ENCODE data around the gene BICC1. TPM values are rescaled to one million over a fixed set of nuclear protein-coding genes. Genes with fewer than 3 reads are reported as not detected.

The BICC1 gene
- total RNA-seq, 1 donor from 2014 or later: 0.12 TPM

DNA sequence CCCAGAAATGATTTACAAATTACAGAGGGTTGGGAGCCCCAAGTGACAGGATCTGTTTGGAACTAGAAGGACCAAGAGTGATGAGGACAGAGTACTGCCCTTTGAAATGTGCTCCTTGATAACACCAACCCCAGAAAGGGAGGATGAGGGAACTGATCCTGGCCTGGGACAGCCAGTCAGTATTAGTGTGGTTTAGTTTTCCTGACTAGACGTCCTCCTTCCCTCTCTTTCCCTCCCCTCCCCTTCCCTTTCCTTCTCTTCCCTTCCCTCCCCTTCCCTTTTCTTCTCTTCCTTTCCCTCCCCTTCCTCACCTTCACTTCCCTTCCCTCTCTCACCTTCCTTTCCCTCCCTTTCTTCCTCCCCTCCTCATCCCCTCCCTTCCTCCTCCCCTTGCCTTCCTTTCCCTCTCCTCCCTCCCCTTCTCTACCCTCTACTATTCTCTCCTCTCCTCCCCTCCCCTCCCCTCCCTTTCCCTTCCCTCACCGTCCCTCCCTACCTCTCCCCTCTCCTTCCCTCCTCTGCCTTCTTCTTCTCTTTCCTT lies 31.0 kb upstream of the BICC1 start:
- Mint-ChIP-seq H3K9me3 (ENCODE audit: unreplicated experiment) (peaks cover 2% of the 10 kb centered on the region), H3K4me3 (ENCODE audit: unreplicated experiment) (no peak overlapping the region), H3K27me3 (ENCODE audit: unreplicated experiment) (peaks cover 1% of the 10 kb centered on the region), H3K36me3 (ENCODE audit: unreplicated experiment) (no peaks in the 10 kb centered on the region), H3K4me1 (ENCODE audit: low read depth, unreplicated experiment) (no peaks in the 10 kb centered on the region), H3K27ac (ENCODE audit: unreplicated experiment) (no peak overlapping the region)
- TF ChIP-seq, protein P1, sequence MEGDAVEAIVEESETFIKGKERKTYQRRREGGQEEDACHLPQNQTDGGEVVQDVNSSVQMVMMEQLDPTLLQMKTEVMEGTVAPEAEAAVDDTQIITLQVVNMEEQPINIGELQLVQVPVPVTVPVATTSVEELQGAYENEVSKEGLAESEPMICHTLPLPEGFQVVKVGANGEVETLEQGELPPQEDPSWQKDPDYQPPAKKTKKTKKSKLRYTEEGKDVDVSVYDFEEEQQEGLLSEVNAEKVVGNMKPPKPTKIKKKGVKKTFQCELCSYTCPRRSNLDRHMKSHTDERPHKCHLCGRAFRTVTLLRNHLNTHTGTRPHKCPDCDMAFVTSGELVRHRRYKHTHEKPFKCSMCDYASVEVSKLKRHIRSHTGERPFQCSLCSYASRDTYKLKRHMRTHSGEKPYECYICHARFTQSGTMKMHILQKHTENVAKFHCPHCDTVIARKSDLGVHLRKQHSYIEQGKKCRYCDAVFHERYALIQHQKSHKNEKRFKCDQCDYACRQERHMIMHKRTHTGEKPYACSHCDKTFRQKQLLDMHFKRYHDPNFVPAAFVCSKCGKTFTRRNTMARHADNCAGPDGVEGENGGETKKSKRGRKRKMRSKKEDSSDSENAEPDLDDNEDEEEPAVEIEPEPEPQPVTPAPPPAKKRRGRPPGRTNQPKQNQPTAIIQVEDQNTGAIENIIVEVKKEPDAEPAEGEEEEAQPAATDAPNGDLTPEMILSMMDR (IDR thresholded peaks at IDR 0.05; ENCODE audit: partially characterized antibody, unreplicated experiment): no peak
- DNase-seq: no peak

DNA sequence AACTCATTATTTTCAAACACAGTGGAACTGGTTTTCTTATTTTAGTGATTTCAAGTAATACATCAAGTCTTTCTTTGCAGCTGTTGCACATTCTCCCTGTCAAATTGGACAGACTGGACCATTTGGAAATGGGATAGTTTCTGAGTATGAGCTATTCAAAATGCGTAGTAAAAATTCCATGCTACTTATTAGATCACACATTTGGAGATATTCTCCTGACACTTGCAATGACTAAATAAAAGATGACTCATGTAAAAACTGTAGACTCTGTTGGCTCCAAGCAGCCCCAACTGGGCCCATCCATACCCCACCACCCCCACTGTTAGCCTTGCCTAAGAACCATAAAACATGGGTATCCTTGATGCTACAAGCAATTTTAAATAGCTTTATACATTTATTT lies 25.9 kb upstream of the BICC1 start:
- Mint-ChIP-seq H3K27ac (ENCODE audit: unreplicated experiment) (no peak overlapping the region), H3K4me3 (ENCODE audit: unreplicated experiment) (no peak overlapping the region), H3K4me1 (ENCODE audit: low read depth, unreplicated experiment) (no peaks in the 10 kb centered on the region), H3K9me3 (ENCODE audit: unreplicated experiment) (no peaks in the 10 kb centered on the region), H3K36me3 (ENCODE audit: unreplicated experiment) (no peaks in the 10 kb centered on the region), H3K27me3 (ENCODE audit: unreplicated experiment) (peaks cover 3% of the 10 kb centered on the region)
- TF ChIP-seq, protein P1 (IDR thresholded peaks at IDR 0.05; ENCODE audit: partially characterized antibody, unreplicated experiment): no peak
- DNase-seq: no peak

DNA sequence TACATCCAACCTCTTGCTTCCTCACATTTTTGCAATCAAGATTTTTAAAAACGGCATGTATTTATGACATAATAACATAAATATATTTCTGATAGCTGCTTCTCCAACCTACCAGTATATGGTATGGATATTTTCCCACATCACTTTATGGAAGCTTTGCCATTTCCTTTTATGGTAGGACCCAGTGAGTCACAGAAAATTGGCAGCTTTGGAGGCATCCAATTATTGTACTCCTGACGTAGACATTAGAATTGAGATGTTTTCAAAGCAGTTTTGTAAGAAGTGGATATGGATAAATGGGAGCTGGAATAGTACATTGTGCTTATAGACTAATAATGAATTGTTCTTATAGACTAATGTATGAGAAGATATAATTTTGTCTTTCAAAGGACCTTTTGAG lies 23.8 kb upstream of the BICC1 start:
- DNase-seq: no peak
- Mint-ChIP-seq H3K27ac (ENCODE audit: unreplicated experiment) (no peak overlapping the region), H3K9me3 (ENCODE audit: unreplicated experiment) (no peaks in the 10 kb centered on the region), H3K4me3 (ENCODE audit: unreplicated experiment) (no peak overlapping the region), H3K4me1 (ENCODE audit: low read depth, unreplicated experiment) (no peaks in the 10 kb centered on the region), H3K36me3 (ENCODE audit: unreplicated experiment) (no peaks in the 10 kb centered on the region), H3K27me3 (ENCODE audit: unreplicated experiment) (peaks cover 3% of the 10 kb centered on the region)
- TF ChIP-seq, protein P1 (IDR thresholded peaks at IDR 0.05; ENCODE audit: partially characterized antibody, unreplicated experiment): no peak

DNA sequence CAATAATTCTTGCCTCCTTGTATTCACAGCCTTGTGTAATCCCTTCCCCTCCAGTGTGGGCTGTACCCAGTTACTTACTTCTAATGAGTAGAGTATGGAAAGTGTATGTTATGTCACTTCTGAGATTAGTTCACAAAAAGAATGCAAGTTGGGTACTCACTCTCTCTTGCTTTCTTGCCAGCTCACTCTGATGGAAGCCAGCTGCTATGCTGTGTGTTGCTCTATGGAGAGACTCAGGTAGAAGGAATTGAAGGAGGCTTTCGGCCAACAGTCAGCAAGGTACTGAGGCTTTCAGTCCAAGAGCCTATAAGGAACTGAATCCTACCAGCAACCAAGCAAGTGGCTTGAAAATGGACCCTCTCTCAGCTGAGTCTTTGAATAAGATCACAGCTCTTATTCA lies 9.7 kb upstream of the BICC1 start:
- Mint-ChIP-seq H3K4me3 (ENCODE audit: unreplicated experiment) (no peak overlapping the region), H3K36me3 (ENCODE audit: unreplicated experiment) (no peaks in the 10 kb centered on the region), H3K4me1 (ENCODE audit: low read depth, unreplicated experiment) (no peaks in the 10 kb centered on the region), H3K27me3 (ENCODE audit: unreplicated experiment) (no peaks in the 10 kb centered on the region), H3K9me3 (ENCODE audit: unreplicated experiment) (no peaks in the 10 kb centered on the region), H3K27ac (ENCODE audit: unreplicated experiment) (no peak overlapping the region)
- TF ChIP-seq, protein P1 (IDR thresholded peaks at IDR 0.05; ENCODE audit: partially characterized antibody, unreplicated experiment): no peak
- no peak for DNase-seq

DNA sequence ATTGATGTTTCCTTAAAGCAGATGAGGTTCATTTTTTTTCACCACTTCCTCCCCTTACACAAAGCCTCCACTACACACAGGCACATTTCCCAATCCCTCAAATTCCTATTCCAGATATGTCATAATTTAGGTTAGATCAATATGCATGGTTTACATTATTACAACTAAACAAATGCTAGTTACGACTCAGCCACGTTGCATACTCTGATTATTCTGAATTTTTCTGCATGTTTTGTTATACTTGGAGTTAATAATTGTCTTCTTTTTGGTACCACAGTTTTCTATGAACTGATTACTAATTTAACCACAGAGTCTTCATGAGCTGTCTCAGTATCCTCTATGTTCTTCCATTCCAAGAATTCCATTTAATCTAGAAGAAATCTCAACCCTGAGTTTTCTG lies 4.4 kb upstream of the BICC1 start:
- TF ChIP-seq, protein P1 (IDR thresholded peaks at IDR 0.05; ENCODE audit: partially characterized antibody, unreplicated experiment): no peak
- H3K36me3 Mint-ChIP-seq (ENCODE audit: unreplicated experiment): no peaks in the 10 kb centered on the region
- no peak overlapping the region for H3K27ac Mint-ChIP-seq (ENCODE audit: unreplicated experiment)
- H3K9me3 Mint-ChIP-seq (ENCODE audit: unreplicated experiment): no peaks in the 10 kb centered on the region
- no peak for DNase-seq
- H3K27me3 Mint-ChIP-seq (ENCODE audit: unreplicated experiment): peaks cover 2% of the 10 kb centered on the region
- peaks cover 3% of the 10 kb centered on the region for H3K4me1 Mint-ChIP-seq (ENCODE audit: low read depth, unreplicated experiment)
- H3K4me3 Mint-ChIP-seq (ENCODE audit: unreplicated experiment): no peak overlapping the region

Measured in glutamatergic neuron (in vitro differentiated cells).